ENCODE measurements around the gene NIBAN1. TPM values are rescaled to one million over a fixed set of nuclear protein-coding genes. Genes with fewer than 3 reads are reported as not detected.

NIBAN1 gene, protein sequence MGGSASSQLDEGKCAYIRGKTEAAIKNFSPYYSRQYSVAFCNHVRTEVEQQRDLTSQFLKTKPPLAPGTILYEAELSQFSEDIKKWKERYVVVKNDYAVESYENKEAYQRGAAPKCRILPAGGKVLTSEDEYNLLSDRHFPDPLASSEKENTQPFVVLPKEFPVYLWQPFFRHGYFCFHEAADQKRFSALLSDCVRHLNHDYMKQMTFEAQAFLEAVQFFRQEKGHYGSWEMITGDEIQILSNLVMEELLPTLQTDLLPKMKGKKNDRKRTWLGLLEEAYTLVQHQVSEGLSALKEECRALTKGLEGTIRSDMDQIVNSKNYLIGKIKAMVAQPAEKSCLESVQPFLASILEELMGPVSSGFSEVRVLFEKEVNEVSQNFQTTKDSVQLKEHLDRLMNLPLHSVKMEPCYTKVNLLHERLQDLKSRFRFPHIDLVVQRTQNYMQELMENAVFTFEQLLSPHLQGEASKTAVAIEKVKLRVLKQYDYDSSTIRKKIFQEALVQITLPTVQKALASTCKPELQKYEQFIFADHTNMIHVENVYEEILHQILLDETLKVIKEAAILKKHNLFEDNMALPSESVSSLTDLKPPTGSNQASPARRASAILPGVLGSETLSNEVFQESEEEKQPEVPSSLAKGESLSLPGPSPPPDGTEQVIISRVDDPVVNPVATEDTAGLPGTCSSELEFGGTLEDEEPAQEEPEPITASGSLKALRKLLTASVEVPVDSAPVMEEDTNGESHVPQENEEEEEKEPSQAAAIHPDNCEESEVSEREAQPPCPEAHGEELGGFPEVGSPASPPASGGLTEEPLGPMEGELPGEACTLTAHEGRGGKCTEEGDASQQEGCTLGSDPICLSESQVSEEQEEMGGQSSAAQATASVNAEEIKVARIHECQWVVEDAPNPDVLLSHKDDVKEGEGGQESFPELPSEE
- 4.7 TPM for total RNA-seq (ENCODE audit: unreplicated experiment)
- long read RNA-seq, full-length matches to known transcripts: 1 of 1 reads
- long read RNA-seq, partial matches to known transcripts: 0 of 1 reads
- long read RNA-seq, other reads (novel, unspliced or antisense): 0 of 1 reads

DNA sequence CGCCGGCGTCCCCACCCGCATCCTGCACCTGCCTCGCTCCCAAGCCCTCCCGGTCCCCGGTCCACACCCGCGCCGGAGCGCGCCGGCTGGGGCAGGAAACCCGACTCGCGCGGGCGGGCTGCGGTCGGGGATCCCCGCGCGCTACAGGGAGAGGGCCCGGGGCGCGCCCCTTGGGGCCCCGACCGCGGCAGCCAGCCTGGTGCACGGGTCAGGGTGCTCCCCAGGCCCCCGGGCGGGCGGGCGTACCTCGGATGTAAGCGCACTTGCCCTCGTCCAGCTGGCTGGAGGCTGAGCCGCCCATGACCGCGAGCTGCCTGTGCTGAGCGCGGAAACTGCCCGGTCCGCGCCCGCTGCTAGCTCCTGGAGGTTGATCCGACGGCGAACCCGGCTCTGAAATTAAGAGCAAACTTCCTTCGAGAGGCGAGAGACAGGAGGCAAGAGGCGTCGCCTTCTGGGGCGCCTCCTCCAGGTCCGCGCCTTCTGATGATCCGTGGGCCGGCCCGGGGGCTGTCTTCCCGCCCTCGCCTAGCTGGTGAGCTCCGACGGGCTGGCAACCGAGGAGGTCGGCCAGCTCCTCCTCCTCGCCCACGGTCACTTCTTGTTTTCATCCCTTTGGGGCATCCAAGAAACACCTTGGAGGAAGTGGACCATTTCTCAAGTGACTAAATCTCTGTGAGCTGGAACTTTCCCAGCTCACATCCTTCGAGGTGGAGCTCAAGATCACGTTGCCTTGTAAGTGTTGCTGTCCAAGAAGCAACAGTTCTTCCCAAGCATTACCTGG lies at the start of gene NIBAN1:
Gene NIBAN1, minus strand, starts transcription at position 453 of the 781 bp plus-strand sequence. Its CDS starts 152 bp downstream, at position 301.
- TF ChIP-seq, protein P1, sequence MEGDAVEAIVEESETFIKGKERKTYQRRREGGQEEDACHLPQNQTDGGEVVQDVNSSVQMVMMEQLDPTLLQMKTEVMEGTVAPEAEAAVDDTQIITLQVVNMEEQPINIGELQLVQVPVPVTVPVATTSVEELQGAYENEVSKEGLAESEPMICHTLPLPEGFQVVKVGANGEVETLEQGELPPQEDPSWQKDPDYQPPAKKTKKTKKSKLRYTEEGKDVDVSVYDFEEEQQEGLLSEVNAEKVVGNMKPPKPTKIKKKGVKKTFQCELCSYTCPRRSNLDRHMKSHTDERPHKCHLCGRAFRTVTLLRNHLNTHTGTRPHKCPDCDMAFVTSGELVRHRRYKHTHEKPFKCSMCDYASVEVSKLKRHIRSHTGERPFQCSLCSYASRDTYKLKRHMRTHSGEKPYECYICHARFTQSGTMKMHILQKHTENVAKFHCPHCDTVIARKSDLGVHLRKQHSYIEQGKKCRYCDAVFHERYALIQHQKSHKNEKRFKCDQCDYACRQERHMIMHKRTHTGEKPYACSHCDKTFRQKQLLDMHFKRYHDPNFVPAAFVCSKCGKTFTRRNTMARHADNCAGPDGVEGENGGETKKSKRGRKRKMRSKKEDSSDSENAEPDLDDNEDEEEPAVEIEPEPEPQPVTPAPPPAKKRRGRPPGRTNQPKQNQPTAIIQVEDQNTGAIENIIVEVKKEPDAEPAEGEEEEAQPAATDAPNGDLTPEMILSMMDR (IDR thresholded peaks at IDR 0.05; ENCODE audit: unreplicated experiment): no peak
- H3K4me3 Mint-ChIP-seq (ENCODE audit: unreplicated experiment): peak within 1 kb of the TSS; percentile 92
- H3K36me3 Mint-ChIP-seq (ENCODE audit: low read depth, unreplicated experiment): peaks cover 5% of the 10 kb centered on the region
- peaks cover 6% of the 10 kb centered on the region for H3K4me1 Mint-ChIP-seq (ENCODE audit: unreplicated experiment)
- no peaks in the 10 kb centered on the region for H3K9me3 Mint-ChIP-seq (ENCODE audit: unreplicated experiment)
- peaks cover 5% of the 10 kb centered on the region for H3K27me3 Mint-ChIP-seq (ENCODE audit: unreplicated experiment)
- H3K27ac Mint-ChIP-seq (ENCODE audit: unreplicated experiment): peak within 1 kb of the TSS; percentile 13
- peak; percentile 33 for DNase-seq (ENCODE audit: low spot score)

DNA sequence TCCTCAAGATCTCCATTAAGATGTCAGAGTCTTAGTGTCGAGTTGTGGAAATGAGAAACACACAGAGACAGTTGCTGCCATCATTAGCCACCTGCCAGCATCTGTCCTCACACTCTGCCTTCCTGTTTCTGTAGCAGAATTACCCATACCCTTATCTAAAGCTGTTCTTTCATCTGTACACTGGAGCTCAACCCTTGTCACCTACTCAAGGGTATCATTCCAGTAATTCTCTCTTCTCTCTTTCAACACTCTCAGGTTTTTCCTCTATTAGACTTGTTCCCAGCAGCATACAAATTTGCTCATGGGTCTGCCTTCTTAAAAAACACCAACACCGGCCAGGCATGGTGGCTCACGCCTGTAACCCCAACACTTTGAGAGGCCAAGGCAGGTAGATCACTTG lies 43.7 kb upstream of the NIBAN1 start:
- no peak overlapping the region for H3K27ac Mint-ChIP-seq (ENCODE audit: unreplicated experiment)
- DNase-seq (ENCODE audit: low spot score): no peak
- H3K4me3 Mint-ChIP-seq (ENCODE audit: unreplicated experiment): no peak overlapping the region
- no peaks in the 10 kb centered on the region for H3K36me3 Mint-ChIP-seq (ENCODE audit: low read depth, unreplicated experiment)
- TF ChIP-seq, protein P1 (IDR thresholded peaks at IDR 0.05; ENCODE audit: unreplicated experiment): no peak
- no peaks in the 10 kb centered on the region for H3K4me1 Mint-ChIP-seq (ENCODE audit: unreplicated experiment)
- H3K9me3 Mint-ChIP-seq (ENCODE audit: unreplicated experiment): no peaks in the 10 kb centered on the region
- H3K27me3 Mint-ChIP-seq (ENCODE audit: unreplicated experiment): peaks cover 3% of the 10 kb centered on the region

DNA sequence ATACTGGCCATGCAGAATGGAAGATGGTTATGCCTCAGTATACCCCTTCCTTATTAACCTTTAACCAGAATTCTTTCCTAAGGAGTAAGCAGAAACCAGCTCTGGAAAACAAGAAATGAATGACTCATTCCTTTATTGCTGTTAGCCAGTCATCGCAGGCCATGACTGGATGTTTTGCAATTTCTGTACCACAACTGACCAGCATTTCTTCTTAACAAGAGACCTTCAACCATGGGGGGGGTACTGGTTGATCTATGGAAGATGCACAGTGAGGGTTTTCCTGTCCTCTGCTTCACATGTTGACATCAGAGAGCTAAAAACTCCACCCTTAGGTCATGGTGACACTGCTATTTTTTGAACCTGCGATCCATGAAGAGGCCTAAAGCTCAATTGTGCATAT lies 43.0 kb upstream of the NIBAN1 start:
- Mint-ChIP-seq H3K4me3 (ENCODE audit: unreplicated experiment) (no peak overlapping the region), H3K9me3 (ENCODE audit: unreplicated experiment) (no peaks in the 10 kb centered on the region), H3K4me1 (ENCODE audit: unreplicated experiment) (no peaks in the 10 kb centered on the region), H3K36me3 (ENCODE audit: low read depth, unreplicated experiment) (no peaks in the 10 kb centered on the region), H3K27me3 (ENCODE audit: unreplicated experiment) (peaks cover 3% of the 10 kb centered on the region), H3K27ac (ENCODE audit: unreplicated experiment) (no peak overlapping the region)
- DNase-seq (ENCODE audit: low spot score): no peak
- TF ChIP-seq, protein P1 (IDR thresholded peaks at IDR 0.05; ENCODE audit: unreplicated experiment): no peak

DNA sequence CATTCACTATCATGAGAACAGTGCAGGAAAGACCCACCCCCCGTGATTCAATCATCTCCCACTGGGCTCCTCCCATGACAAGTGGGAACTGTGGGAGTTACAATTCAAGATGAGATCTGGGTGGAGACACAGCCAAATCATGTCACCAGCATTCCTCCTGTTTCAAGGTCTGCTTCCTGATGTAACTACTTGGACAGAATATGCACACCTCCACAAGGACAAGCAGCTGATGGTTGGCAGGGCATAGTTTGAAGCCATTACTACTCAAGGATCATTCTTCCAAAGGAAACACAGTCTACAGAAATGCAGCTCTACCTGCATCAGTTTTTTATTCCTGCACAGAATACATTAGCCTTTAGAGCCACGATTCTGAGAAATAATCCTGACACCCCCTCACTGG lies 42.6 kb upstream of the NIBAN1 start:
- Mint-ChIP-seq H3K4me3 (ENCODE audit: unreplicated experiment) (no peak overlapping the region), H3K4me1 (ENCODE audit: unreplicated experiment) (no peaks in the 10 kb centered on the region), H3K27ac (ENCODE audit: unreplicated experiment) (no peak overlapping the region), H3K36me3 (ENCODE audit: low read depth, unreplicated experiment) (no peaks in the 10 kb centered on the region), H3K27me3 (ENCODE audit: unreplicated experiment) (peaks cover 3% of the 10 kb centered on the region), H3K9me3 (ENCODE audit: unreplicated experiment) (no peaks in the 10 kb centered on the region)
- TF ChIP-seq, protein P1 (IDR thresholded peaks at IDR 0.05; ENCODE audit: unreplicated experiment): no peak
- no peak for DNase-seq (ENCODE audit: low spot score)

Data from endothelial cell (in vitro differentiated cells).